DMS 273 treated with DMSO at 0.1 percent for 48 hours (cell line): ENCODE data around the gene ZNF503.
"Not testable (repeated sequence)": the region's sequence is repeated elsewhere in the genome, so short reads cannot be mapped to it uniquely, and the experiment has no call there.

Source experiments
- DNase-seq: peaks from one replicate; lab custom pipeline; 2025; lab: John Stamatoyannopoulos, UW

Gene ZNF503

DNA sequence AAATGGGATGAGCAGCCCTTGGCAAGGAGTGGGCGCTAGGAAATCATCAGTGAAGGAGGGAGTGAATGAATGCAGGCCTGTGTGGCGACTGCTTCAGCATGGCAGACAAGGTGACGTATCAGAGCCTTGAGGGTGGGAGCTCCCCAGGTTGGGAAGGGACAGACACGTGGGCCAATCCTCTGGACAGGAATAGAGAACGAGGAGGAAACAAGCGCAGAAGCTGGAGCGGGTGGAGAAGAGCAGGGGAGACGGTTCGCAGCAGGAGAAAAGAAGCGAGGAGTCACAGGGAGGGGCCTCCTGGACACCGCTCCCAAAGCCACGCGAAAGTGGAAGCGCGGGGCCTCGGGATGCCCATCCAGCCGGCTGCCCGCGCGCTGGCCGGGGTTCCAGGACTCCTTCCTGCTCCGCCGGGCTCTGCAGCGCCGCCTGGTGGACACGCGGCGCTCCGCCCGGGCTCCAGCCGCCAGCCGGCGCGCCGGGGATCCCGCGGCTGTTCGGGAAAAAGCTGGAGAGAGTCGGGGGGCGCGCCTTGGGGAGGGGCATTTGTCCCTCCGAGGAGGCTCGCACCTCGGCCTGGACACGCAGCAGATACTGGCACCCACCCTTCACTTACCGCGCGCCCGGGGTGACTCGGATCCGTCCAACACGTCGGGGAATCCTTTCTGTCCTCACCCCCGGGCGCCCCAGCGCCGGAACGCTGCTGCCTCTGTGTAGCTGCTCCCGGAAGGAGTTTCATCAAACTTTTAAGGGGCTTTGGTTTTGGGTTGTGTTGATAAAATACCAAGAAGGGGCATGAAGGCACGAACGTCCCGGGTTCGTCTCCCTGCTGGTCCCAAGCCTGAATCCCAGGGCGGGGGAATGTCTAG, 6.3 kb downstream of the ZNF503 start:
- no peak for DNase-seq

DNA sequence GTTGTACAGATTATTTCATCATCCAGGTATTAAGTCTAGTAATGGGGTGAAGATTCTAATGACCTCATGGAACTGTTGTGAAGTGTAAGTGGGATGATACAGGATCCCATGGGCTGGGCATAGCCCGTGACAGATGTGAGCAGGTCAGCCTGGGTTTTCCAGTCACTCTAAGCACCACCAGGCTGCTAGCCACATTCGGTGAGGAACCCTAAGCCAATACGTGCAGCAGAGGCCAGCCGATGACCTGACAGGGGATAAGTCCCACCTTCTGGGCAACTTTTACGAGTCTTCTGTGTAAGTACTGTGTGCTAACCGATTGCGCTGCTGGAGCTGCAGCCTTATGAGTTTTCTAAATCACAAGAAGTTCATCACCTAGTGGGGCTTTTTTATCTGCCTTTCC, 7.3 kb downstream of the ZNF503 start:
- DNase-seq = no peak

DNA sequence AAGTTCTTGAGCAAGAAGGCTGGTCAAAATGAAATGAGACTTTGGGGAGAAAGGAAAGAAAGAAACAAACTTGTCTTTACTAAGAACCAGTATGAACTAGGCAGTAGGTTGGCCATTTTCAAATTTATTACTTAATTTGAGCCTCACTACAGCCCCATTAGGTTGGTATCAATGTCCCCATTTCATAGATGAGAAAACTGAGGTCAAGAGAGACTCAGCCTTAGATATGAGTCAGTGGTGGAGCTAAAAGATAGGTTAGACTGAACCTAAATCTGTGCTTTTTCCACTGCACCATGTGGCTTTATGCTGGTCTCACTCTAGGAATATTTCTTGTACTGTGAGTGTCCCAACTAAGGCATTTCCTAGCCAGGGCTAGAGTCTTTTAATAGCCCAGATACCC, 8.8 kb downstream of the ZNF503 start:
- DNase-seq = no peak

DNA sequence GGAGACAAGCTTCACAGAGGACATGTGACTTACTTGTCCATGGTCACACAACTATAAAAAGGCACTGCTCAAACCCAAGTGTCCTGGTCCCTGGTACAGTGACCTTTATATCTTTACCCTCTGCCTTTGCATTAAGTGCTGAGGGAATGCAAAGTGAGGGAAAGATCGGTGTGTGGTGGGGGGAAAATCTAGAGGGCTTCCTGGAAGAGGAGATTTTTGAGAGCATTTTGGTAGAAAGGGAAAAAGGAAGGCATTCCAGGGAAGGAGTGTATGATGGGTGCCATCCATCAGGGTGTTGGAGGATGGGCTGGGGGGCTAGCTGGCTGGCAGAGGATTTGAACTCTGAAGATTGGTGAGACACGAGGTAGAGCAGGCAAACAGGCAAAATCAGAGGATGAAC, 9.3 kb downstream of the ZNF503 start:
- no peak for DNase-seq

DNA sequence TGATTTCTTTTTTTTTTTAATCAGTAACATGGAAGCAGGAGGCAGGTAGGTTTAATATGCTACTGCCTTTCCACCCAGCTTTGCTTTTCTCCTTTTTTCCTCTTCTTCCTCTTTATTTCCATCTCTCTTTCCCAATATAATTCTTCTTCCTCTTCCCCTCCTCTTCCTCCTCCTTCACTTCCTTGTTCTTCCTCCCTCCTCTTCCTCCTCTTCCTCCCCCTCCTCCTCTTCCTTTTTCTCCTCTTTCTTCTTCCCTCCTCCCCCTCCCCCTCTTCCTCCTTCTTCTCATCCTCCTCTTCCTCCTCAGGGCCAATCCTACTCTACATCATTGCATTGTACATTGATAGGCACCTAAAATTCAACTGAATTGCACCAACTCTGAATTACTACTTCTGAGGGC, 11.4 kb downstream of the ZNF503 start:
- DNase-seq = no peak

DNA sequence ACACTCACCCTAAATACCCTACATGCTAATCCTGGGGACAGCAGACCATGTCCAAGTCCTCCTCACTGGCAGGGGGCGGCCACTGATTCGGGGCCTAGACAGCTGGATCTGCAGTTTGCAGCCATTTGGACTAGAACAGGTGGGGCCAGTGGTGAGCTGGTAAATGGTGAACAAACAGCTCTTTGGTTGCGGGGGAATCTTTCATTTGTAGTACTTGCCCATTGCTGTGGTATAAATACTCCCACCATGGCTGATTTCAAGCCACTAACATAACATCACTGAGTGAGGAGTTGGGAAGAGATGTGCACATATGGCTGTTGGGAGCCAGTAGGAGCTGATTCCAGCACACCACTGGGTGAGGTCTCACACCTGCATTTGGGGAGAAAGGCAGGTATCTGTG, 13.5 kb downstream of the ZNF503 start:
- DNase-seq = no peak

DNA sequence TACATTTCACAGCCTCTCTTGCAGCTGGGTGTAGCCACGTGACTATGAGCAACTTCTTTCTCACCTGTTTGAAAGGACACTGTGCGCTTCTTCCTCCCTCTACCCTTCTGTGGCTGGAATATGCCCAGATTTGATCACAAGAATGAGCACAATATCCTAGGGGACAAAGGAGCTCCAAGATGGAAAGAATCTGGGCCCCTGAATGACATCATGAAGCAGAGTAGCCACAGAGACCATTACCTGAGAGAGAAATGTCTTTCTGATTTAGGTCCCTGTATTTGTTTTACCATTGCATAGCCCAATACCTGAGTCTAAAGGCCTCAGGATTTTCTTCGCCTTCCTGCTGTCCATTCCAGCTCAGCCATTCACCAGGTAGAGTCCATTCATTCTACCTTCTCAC, 15.4 kb downstream of the ZNF503 start:
- no peak for DNase-seq

DNA sequence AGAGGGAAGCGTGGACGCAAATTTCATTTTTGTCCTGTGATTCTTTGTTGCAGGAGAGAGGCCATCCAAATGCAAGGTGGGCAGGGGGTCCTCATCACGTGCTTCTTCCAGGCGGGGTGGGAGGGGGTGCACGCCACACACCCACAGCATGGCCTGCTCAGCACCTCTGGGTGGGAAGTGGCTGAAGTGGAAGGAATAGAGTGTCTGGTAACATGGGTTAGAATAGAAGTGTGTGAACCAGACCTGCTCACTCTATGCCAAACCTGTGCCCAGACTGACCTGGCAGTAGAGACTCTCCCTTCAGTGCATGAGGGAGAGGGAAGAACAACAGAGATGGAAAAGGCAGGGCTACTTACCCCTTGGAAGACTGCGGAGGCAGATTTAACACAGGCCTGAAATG, 21.7 kb downstream of the ZNF503 start:
- DNase-seq = no peak

DNA sequence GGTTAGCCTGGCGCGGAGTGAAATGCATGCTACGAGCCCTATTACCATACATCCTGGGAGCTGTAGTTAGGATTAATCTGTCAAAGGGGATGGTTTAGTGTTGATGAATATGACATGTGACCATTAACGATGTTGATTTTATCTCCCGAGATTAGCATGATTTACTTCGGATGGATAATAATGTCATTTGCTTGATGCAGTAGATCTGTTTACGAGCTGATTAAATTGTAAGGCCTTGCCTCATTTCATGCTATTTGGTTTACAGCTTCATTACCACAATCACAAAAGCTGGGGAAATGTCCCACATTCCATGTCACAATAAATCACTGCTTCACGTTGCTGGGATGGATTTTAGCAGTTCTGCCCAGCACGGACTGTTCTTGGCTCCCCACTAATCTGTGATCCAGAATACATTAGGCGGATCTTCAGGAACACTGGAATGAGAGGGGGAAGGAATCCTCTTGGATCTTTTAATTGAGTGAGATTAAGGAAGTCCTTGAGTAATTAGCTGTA, 22.3 kb downstream of the ZNF503 start:
- DNase-seq = no peak

DNA sequence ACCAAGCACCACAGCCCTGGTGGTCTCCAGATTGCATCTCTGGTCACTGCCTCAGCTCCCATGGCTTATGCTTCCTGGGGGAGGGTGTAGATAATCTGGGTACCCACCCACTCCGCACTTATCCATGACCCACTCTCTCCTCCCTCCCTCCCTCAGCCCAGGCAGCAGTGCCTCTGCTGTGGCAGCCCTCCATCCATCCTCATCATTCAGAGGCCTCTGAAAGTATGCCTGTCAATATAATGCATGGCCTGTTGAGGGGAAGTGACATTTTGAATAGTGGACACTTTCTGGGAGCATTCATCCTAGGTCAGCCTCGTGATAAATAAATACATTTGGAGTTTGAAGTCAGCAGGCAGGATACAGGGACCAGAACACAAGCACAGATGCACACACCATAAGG, 23.2 kb downstream of the ZNF503 start:
- no peak for DNase-seq

DNA sequence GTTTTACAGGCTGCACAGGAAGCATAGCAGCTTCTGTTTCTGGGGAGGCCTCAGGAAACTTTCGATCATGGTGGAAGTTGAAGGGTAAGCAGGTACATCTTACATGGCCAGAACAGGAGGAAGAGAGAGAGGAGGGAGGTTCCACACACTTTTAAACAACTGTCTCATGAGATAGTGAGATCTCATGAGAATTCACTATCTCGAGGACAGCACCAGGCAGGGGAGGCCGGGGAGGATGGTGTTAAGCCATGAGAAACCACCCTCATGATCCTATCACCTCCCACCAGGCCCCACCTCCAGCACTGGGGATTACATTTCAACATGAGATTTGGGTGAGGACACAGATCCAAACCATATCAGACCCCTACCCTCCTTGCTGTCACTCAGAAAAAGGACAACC, 23.7 kb downstream of the ZNF503 start:
- no peak for DNase-seq

DNA sequence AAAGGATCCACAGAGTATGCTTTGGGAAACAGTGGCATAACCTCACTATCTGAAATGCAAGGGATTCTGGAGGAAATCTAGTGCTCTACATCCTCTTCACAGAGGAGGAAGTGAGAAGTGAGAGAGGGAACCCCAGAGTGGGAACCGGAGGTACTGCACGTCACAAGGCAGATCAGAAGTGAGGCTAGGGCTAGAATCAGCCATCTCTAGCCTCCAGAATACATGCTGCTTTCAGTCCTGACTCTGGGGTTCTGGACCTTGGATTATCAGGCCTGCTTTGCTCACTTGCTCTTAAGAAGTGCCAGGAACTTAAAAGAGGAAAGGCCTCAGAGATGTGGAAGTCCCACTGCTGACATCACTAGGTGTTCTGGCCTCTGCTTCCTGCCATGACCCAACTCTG, 25.7 kb downstream of the ZNF503 start:
- no peak for DNase-seq

DNA sequence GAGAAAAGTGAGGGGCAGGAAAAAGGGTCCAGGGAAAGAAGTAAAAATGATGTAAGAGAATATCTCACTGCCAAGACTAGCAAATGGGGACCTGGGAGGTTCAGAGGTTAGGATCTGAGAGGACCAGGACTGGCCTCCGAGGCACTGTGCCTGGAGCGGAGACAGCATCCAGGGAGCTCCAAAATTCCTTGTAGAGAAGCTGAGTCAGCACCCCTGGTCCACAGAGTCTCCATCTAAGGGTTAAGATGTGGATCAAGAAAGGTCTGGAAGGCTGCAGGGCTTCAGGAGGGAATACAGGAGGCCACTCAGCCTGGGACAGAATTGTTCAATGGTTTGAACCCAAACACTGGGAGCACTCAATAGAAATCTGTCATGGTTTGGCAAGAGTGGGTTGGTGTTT, 30.6 kb downstream of the ZNF503 start:
- DNase-seq = no peak

DNA sequence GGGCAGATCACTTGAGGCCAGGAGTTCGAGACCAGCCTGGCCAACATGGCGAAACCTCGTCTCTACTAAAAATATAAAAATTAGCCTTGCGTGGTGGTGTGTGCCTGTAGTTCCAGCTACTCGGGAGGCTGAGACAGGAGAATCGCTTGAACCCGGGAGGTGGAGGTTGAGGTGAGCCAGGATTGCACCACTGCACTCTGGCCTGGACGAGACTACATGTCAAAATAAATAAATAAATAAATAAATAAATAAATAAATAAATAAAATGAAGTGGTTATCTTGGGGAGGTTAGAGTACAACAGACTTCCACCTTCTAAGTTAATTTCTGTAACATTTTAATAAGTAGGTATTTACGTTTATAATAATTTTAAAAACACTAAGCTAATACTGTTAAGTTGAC, 31.7 kb downstream of the ZNF503 start:
- not testable (repeated sequence) for DNase-seq

DNA sequence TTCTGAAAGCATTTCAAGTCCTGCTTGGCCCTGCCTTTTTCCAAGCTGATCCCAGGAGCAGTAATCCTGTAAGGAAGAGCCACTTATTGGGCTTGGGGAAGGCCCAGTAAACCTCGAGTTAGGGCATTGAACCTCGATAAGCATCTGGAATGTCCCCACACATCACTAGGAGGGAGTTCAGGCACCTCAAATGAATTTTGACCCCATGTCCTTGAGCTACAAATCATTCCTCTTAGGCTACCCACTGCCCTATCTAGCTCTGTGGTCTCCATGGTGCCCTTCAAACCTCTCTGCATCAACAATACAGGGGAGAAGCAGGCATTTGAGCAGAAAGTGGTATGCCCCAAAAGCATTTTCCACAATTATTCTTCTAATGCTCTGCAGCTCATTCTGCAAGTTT, 33.7 kb downstream of the ZNF503 start:
- DNase-seq = no peak

DNA sequence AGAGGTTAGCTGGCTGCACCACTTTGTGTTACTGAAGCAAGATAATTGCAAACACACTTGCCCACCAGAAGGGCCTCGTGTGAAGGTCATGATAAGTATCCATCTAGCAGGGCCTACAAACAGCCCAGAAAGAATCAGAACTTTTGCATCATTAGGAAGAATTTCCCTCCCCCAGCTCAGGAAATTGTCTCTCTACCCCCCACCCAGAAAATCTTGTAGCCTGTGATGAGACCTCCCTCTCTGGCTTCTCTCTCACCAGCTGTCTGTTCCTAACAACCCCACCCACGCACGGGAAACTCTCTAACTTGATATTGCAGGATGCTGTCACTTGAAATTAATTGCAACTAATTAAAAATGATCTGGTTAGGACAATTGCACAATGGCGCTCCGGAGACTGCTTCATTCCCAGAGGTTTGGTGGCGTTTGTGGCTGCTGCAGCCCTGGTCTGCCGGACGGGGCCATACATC, 34.5 kb downstream of the ZNF503 start:
- DNase-seq = no peak

DNA sequence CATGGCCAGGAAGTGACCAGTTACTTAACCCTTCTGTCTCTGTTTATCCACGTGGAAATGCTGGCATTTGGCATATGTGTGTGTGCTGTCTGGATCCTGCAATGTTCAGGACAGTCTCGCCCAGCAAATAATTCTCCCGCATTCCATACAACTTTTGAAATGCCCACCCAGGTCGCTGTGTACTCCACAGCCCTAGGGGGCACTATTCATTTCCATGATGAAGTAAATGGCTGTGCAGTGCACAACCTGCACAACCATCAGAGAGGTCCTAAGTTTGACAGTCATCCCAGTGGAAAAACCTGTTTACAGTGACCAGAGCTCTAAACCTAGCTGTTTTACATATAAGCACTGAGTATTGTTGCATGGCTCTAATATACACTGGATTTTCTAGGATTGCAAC, 38.1 kb downstream of the ZNF503 start:
- DNase-seq = no peak

DNA sequence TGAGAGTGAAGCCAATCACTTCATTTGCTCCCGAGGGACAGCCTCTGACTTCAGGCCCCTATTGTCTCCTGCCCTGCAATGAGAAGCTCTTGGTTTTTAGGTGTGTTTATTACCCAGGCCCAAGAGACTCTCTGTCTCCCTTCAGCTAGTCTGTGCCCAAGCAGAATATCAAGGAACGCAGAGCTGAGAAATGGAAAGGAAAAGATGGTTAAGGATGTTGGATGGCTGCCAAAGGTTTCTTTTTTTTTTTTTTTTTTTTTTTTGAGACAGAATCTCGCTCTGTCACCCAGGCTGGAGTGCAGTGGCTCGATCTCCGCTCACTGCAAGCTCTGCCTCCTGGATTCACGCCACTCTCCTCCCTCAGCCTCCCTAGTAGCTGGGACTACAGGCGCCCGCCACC, 41.7 kb downstream of the ZNF503 start:
- DNase-seq = not testable (repeated sequence)

DNA sequence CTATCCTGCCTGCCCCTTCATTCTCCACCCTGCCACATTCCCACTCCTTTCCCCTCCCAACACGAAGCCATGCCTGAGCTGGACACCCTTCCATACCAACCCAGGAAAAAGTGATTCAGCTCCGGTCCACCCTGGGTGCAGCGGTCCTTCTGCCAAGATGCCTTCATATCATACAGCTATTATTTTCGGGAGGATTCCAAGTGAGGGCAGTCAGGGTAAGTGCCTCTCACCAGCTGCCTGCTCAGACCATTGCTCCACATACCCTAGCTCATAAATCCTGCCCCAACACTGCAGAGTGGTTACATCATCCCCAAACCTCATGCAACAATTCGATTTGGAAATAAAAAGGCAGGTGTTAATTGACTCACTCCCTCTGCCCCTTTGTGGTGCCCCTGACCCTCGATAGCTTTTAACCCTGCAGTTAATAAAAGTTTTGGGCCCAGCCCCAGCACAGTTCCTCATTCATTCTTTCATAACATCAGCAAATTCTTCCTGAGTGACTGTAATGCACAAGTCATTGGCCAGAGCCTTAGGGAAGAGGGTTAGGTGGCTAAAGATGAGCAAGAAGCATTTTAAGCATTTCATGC, 42.6 kb downstream of the ZNF503 start:
- no peak for DNase-seq

DNA sequence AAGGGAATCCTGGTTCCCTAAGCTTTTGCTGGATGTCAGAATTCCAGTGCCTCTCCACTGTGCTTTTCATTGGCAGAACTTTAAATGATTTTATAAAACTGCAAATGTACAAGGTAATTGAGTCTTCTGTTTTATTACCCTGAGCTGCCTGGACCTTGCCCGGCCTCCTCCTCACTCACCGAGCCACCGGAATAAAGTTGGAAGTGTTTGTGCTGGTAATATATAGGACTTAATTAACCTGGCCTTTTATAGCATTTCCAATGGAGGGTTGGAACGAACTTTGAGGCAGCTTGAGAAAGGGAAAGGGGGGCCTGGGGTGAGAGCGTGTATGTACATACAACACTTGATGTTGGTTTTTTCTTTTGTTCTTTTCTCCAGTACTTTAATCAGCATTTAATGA, 43.4 kb downstream of the ZNF503 start:
- DNase-seq = no peak

DNA sequence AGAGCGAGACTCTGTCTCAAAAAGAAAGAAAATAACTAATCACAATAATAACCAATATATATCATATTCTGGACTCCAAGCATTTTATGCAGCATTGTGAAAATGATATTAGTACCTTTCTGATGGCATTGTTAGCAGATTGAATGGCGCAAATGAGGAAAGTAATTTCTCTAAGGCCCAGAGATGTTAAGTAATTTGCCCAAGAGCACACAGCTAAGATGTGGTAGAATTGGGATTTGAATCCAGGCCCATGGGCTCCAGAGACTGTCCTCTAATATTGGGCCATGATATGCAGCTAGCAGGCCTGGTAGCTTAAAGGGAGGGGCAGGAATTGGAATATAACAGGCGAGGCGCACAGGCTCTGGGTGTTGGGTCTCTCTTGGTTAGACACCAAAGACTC, 44.1 kb downstream of the ZNF503 start:
- DNase-seq = no peak

DNA sequence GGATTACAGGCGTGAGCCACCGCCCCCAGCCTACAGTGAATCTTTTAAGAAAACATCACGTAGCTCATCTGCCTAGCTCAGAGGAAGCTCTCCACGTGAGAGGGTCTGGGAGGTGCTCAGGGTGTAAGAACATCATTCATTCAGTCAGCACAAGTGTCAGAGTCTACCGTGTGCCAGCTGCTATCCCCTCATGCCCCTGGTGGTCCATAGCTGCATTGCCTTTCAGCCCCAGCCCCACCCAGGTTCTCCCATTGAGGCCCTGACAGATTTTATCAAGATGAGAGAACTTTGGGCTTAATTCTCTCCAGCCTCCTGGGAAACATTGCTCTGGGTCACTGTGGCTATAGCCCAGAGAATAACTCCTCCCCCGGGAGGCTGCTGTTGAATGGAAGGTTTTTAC, 45.1 kb downstream of the ZNF503 start:
- DNase-seq = no peak

DNA sequence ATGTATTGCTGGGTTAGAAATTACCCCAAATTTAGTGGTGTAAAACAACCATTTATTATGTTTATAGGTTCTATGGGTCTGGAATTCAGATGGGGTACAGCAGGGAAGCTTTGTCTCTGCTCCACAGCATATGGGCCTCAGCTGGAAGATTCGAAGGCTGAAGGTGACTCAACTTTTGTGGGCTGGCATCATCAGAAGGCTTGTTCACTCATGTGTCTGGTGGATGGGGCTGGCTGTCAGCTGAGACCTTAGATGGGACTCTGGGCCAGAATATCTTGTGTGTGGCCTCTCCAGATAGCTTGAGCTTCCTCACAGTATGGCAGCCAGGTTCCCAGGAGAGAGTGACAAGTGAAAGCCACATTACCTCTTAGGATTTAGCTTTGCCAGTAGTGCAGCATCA, 45.9 kb downstream of the ZNF503 start:
- DNase-seq = no peak

DNA sequence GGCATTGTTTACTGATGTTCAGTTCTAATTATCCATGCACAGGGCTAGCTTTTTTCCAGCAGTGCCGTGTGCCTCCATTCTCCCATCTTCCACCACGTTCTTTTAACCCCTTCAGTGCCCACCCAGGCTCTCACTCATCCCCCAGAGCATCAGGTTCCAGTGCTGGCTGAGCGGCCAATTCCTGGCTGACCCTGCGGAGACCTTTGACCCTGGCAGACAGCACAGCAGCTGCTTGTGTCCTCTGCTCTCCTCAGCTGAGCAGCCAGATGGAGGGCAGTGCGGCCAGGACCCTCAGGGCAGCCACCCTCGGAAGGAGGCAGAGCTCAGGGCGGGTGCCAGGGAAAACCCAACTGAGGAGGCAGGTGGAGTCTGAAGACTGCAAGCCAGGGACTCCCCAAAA, 48.4 kb downstream of the ZNF503 start:
- DNase-seq = no peak
